IMR-90 (cell line): ENCODE data around the gene ABCC9.

ENCODE experiments used
- BHLHE40 ChIP-seq: fragments of 150-350 bp; IDR thresholded peaks from 2 replicates; pipeline ENCODE4 v1.6.1; 2016; ENCODE audit warnings: mild to moderate bottlenecking, low read depth, low read length
- POLR2A ChIP-seq: IDR thresholded peaks from 2 replicates; pipeline ENCODE4 v1.6.1; 2012; ENCODE audit warnings: mild to moderate bottlenecking, low read depth, low read length
- RAD21 ChIP-seq: IDR thresholded peaks from 2 replicates; pipeline ENCODE4 v1.6.1; 2012; ENCODE audit warnings: low read length, improper control_type of control experiment
- RCOR1 ChIP-seq: IDR thresholded peaks from 2 replicates; pipeline ENCODE4 v1.6.1; 2012; ENCODE audit warnings: mild to moderate bottlenecking, low read length, improper control_type of control experiment; ENCODE audit not compliant: insufficient replicate concordance
- SMC3 ChIP-seq: fragments of 150-350 bp; IDR thresholded peaks from 2 replicates; pipeline ENCODE4 v1.6.1; 2016; ENCODE audit warnings: low read depth, mild to moderate bottlenecking, antibody characterized with exemption, low read length, moderate library complexity
- TF ChIP-seq, protein P1 (sequence below): conservative IDR thresholded peaks from 2 replicates; pipeline ENCODE4 v1.5.1; 2012; ENCODE audit warnings: mild to moderate bottlenecking, low read depth, low read length, improper control_type of control experiment
- TF ChIP-seq, protein P2 (sequence below): fragments of 150-350 bp; IDR thresholded peaks from 2 replicates; pipeline ENCODE4 v1.6.1; 2017; ENCODE audit warnings: mild to moderate bottlenecking, antibody characterized with exemption, low read length, low read depth

DNA sequence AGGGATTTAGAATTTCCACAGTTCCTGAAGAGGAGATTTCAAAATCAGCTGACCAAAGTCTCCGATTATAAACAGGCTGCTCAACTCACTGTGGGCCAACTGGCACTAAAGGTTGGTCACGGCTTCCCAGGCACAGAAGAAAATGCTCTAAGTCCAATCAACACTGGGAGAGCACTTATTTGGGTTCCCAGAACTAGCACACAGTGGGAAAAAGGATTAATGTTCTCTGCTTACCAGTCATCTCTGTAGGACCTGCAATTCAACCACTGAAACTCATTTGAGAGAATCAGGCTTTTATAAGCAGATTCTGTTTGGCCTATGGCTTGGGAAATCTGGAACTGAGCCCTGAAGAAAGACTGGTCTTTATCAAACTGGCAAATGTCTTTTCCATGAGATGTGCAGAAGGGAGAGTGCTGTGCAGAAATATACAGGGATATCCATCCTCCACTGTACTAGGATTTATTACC lies 49.4 kb downstream of the ABCC9 start:
- TF ChIP-seq, protein P1, sequence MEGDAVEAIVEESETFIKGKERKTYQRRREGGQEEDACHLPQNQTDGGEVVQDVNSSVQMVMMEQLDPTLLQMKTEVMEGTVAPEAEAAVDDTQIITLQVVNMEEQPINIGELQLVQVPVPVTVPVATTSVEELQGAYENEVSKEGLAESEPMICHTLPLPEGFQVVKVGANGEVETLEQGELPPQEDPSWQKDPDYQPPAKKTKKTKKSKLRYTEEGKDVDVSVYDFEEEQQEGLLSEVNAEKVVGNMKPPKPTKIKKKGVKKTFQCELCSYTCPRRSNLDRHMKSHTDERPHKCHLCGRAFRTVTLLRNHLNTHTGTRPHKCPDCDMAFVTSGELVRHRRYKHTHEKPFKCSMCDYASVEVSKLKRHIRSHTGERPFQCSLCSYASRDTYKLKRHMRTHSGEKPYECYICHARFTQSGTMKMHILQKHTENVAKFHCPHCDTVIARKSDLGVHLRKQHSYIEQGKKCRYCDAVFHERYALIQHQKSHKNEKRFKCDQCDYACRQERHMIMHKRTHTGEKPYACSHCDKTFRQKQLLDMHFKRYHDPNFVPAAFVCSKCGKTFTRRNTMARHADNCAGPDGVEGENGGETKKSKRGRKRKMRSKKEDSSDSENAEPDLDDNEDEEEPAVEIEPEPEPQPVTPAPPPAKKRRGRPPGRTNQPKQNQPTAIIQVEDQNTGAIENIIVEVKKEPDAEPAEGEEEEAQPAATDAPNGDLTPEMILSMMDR, result no peak
- no peak for TF ChIP-seq RAD21
- no peak for TF ChIP-seq SMC3
- TF ChIP-seq, protein P2, sequence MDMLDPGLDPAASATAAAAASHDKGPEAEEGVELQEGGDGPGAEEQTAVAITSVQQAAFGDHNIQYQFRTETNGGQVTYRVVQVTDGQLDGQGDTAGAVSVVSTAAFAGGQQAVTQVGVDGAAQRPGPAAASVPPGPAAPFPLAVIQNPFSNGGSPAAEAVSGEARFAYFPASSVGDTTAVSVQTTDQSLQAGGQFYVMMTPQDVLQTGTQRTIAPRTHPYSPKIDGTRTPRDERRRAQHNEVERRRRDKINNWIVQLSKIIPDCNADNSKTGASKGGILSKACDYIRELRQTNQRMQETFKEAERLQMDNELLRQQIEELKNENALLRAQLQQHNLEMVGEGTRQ, result no peak
- no peak for TF ChIP-seq POLR2A
- no peak for TF ChIP-seq RCOR1
- TF ChIP-seq BHLHE40, result no peak
